PFSK-1 (cell line): ENCODE data around the gene ATCAY.

Experiments
- FOXP2 ChIP-seq: optimal IDR thresholded peaks from 2 replicates; pipeline ENCODE3; 2011; ENCODE audit warnings: borderline replicate concordance, control low read depth, inconsistent platforms; ENCODE audit not compliant: insufficient read depth; ENCODE audit errors: extremely low read length, extremely low read depth
- POLR2AphosphoS5 ChIP-seq: IDR thresholded peaks from 2 replicates; pipeline ENCODE4 v1.6.1; 2012; ENCODE audit warnings: low read depth, mild to moderate bottlenecking, control low read depth, low read length, moderate library complexity
- SIN3A ChIP-seq: IDR thresholded peaks from 2 replicates; pipeline ENCODE4 v1.6.1; 2012; ENCODE audit warnings: mild to moderate bottlenecking, low read length, moderate library complexity, borderline replicate concordance; ENCODE audit not compliant: insufficient read depth
- TAF1 ChIP-seq: IDR thresholded peaks from 2 replicates; pipeline ENCODE4 v1.6.1; 2012; ENCODE audit warnings: low read length, control low read depth, borderline replicate concordance; ENCODE audit not compliant: insufficient read depth
- TF ChIP-seq, protein P1 (sequence below), 2 experiments: IDR thresholded peaks; 2 replicates each; pipeline versions ENCODE4 v1.6.1 to v1.8.0; 2011 to 2012; ENCODE audit warnings: low read depth in 2 of 2, low read length in 2 of 2, control low read depth in 1 of 2, inconsistent platforms in 1 of 2, mild to moderate bottlenecking in 1 of 2, moderate library complexity in 1 of 2; ENCODE audit not compliant: insufficient read depth in 1 of 2

ATCAY gene

DNA sequence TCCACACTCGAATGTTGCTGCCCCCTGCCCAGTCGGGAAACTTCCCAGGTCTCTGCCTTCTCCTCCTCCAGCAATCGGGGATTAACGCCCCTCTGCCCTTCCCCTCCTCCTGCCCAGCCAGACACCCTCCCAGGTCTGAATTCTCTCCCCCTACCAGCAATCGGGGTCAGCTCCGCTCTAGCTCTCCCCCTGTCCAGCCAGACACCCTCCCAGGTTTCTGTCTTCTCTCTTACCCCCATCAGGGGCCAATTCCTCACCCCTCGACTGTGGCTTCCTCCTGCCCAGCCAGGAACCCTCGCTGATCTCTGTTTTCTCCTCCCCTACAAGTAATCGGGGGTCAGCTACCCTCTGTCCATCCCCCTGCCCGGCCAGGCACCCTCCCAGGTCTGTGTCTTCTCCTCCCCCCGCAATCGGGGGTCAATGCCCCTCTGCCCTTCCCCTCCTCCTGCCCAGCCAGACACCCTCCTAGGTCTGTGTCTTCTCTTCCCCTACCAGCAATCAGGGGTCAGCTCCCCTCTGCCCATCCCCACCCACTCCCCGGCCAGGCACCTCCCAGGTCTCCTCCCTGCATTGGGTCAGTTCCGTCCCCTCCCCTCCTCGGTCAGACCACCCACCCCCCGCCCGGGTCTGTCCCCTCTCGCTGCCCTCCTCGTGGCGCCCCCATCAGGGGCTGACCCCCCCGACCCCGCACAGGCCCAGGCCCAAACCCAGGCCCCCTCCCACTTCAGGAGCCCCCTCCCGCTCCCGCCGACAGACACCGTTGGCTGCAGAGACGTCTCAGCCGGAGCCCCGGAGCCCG lies 12.3 kb upstream of the ATCAY start:
- TF ChIP-seq SIN3A (no peak), POLR2AphosphoS5 (no peak), FOXP2 (no peak), TAF1 (no peak)
- TF ChIP-seq, protein P1, sequence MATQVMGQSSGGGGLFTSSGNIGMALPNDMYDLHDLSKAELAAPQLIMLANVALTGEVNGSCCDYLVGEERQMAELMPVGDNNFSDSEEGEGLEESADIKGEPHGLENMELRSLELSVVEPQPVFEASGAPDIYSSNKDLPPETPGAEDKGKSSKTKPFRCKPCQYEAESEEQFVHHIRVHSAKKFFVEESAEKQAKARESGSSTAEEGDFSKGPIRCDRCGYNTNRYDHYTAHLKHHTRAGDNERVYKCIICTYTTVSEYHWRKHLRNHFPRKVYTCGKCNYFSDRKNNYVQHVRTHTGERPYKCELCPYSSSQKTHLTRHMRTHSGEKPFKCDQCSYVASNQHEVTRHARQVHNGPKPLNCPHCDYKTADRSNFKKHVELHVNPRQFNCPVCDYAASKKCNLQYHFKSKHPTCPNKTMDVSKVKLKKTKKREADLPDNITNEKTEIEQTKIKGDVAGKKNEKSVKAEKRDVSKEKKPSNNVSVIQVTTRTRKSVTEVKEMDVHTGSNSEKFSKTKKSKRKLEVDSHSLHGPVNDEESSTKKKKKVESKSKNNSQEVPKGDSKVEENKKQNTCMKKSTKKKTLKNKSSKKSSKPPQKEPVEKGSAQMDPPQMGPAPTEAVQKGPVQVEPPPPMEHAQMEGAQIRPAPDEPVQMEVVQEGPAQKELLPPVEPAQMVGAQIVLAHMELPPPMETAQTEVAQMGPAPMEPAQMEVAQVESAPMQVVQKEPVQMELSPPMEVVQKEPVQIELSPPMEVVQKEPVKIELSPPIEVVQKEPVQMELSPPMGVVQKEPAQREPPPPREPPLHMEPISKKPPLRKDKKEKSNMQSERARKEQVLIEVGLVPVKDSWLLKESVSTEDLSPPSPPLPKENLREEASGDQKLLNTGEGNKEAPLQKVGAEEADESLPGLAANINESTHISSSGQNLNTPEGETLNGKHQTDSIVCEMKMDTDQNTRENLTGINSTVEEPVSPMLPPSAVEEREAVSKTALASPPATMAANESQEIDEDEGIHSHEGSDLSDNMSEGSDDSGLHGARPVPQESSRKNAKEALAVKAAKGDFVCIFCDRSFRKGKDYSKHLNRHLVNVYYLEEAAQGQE (IDR thresholded peaks at IDR 0.05; ENCODE audit: insufficient read depth in 1 of 2, low read depth in 2 of 2, low read length in 2 of 2), result no peak

GRCh38 chr19:3868770-3869456 lies 11.6 kb upstream of the ATCAY start, which contains the start of gene ZFR2:
TSS of gene ZFR2 (minus strand) at chr19:3869038. CDS start at chr19:3869017, 21 bp downstream.
- TF ChIP-seq, protein P1 (IDR thresholded peaks at IDR 0.05; ENCODE audit: insufficient read depth in 1 of 2, low read depth in 2 of 2, low read length in 2 of 2), result no peak

DNA sequence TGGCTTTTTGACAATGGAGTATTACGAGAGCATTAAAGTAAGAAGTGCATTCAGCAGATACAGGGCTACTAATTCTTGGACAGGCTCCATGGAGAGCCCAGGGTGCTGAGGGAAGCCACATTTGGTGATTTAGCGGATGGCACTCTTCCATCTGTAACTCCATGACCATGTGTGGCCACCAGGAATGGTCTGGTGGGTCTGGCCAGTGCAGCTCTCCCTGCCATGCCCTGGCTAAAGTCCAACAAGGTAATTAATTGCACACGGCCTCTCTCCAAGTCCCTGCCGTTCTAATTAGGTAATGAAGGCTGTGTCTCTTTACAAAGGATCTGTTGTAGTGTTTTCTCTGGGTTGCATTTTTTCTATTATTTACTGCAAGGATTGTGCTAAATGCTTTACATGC lies 7.3 kb upstream of the ATCAY start:
- TF ChIP-seq TAF1 (no peak), FOXP2 (no peak), POLR2AphosphoS5 (no peak), SIN3A (no peak)
- TF ChIP-seq, protein P1 (IDR thresholded peaks at IDR 0.05; ENCODE audit: insufficient read depth in 1 of 2, low read depth in 2 of 2, low read length in 2 of 2), result no peak

- no peak for TF ChIP-seq POLR2AphosphoS5
- TF ChIP-seq FOXP2, result no peak
- no peak for TF ChIP-seq TAF1
- no peak for TF ChIP-seq SIN3A
- TF ChIP-seq, protein P1 (IDR thresholded peaks at IDR 0.05; ENCODE audit: insufficient read depth in 1 of 2, low read depth in 2 of 2, low read length in 2 of 2), result no peak
These were observed 829 bp upstream of the ATCAY start for GRCh38 chr19:3879656-3880055.
